ENCODE results near the gene RASIP1. TPM values are rescaled to one million over a fixed set of nuclear protein-coding genes. Genes with fewer than 3 reads are reported as not detected.
"Not testable (repeated sequence)": the region's sequence is repeated elsewhere in the genome, so short reads cannot be mapped to it uniquely, and the experiment has no call there.

RASIP1 gene
- total RNA-seq, 1 experiment from 2014 or later = 0.51 TPM

DNA sequence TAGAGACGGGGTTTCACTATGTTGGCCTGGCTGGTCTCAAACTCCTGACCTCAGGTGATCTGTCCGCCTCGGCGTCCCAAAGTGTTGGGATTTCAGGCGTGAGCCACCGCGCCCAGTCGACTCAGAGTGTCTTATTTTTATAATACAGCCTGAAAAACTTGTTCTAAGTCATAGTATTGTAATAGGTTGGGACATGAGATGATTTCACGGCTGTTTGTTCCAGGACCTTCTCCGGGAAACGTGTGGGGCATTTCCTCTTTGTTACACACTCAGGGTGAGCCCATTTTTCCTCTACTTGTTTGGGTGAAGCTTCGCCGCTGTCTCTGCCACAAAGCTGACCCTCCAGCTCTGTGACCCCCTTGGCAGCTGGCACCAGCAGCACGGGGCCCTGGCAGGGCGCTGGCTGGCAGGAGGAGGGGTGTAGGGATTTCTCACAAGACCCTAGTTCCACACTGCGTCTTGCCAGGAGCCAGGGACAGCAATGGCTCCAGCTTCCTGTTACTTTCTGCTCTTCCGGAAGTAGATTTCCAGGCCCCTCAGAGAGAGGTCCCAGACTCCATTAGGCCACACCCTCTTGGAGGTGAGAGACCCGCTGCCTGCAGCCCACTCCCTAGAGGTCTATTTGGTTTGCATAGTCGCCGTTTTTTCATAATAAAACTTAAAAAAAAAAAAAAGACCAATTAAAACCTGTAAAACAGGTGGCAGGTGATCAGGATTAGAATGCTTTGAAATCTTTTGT, 30.5 kb upstream of the RASIP1 start:
- BruUV-seq (replicated peaks) = no TSS peak
- no peaks in the 10 kb centered on the region for H4K20me1 ChIP-seq (ENCODE audit: low read length)
- H3K27me3 ChIP-seq (ENCODE audit: low read length) = no peaks in the 10 kb centered on the region
- no peak overlapping the region for H3K27ac ChIP-seq (ENCODE audit: low read length)
- H3K9me2 ChIP-seq (replicated peaks; ENCODE audit: low read length) = no peaks in the 10 kb centered on the region
- H3K4me2 ChIP-seq (ENCODE audit: low read length) = no peak overlapping the region
- CTCF ChIA-PET = no interaction called here
- intact Hi-C loops (cut with micrococcal nuclease) = no loop called here
- no peak overlapping the region for H3K4me3 ChIP-seq (ENCODE audit: low read length)
- H2AFZ ChIP-seq (ENCODE audit: low read length) = peak overlapping the region; percentile 63; the same call in 1 of the 2 replicates
- H3K79me2 ChIP-seq (ENCODE audit: low read length) = no peaks in the 10 kb centered on the region
- H3K9ac ChIP-seq (ENCODE audit: low read length) = no peak overlapping the region
- DNase-seq (peak; percentile 34), ATAC-seq (no peak)
- H3F3A ChIP-seq (ENCODE audit: low read length, unreplicated experiment) = no peaks in the 10 kb centered on the region
- POLR2A ChIA-PET (ENCODE audit: unreplicated experiment) = no interaction called here
- H3K36me3 ChIP-seq (ENCODE audit: low read depth, low read length) = no peaks in the 10 kb centered on the region
- H3K4me1 ChIP-seq (ENCODE audit: insufficient read depth, low read length) = no peaks in the 10 kb centered on the region
- H3K9me3 ChIP-seq (ENCODE audit: low read length) = no peaks in the 10 kb centered on the region
- TF ChIP-seq, protein P1, sequence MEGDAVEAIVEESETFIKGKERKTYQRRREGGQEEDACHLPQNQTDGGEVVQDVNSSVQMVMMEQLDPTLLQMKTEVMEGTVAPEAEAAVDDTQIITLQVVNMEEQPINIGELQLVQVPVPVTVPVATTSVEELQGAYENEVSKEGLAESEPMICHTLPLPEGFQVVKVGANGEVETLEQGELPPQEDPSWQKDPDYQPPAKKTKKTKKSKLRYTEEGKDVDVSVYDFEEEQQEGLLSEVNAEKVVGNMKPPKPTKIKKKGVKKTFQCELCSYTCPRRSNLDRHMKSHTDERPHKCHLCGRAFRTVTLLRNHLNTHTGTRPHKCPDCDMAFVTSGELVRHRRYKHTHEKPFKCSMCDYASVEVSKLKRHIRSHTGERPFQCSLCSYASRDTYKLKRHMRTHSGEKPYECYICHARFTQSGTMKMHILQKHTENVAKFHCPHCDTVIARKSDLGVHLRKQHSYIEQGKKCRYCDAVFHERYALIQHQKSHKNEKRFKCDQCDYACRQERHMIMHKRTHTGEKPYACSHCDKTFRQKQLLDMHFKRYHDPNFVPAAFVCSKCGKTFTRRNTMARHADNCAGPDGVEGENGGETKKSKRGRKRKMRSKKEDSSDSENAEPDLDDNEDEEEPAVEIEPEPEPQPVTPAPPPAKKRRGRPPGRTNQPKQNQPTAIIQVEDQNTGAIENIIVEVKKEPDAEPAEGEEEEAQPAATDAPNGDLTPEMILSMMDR (conservative IDR thresholded peaks at IDR 0.05; ENCODE audit: low read depth, low read length) = no peak
- TF ChIP-seq EZH2 (IDR thresholded peaks at IDR 0.05; ENCODE audit: low read length, unreplicated experiment) = no peak
- no peak for TF ChIP-seq EZH2phosphoT487 (IDR thresholded peaks at IDR 0.05; ENCODE audit: borderline replicate concordance, low read length)

DNA sequence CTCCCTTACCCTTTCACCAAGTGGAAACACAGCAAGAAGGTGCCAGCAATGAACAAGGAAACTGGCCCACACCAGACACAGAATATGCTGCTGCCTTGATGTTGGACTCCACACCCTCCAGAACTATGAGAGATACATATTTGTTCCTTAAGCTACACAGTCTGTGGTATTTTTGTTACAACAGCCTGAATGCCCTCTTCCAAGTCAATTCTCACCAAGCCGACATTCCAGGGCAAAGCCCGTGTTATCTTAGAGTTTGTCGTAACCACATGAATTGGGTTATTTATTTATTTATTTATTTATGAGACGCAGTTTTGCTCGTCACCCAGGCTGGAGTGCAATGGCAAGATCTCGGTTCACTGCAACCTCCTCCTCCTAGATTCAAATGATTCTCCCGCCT, 29.9 kb upstream of the RASIP1 start:
- no peak for ATAC-seq
- CTCF ChIA-PET = no interaction called here
- no peaks in the 10 kb centered on the region for H3F3A ChIP-seq (ENCODE audit: low read length, unreplicated experiment)
- no peak for DNase-seq
- no peaks in the 10 kb centered on the region for H3K9me2 ChIP-seq (replicated peaks; ENCODE audit: low read length)
- no peak overlapping the region for H3K9ac ChIP-seq (ENCODE audit: low read length)
- H3K79me2 ChIP-seq (ENCODE audit: low read length) = no peaks in the 10 kb centered on the region
- no peaks in the 10 kb centered on the region for H3K4me1 ChIP-seq (ENCODE audit: insufficient read depth, low read length)
- TF ChIP-seq, protein P1 (conservative IDR thresholded peaks at IDR 0.05; ENCODE audit: low read depth, low read length) = no peak
- TF ChIP-seq EZH2phosphoT487 (IDR thresholded peaks at IDR 0.05; ENCODE audit: borderline replicate concordance, low read length) (no peak), EZH2 (IDR thresholded peaks at IDR 0.05; ENCODE audit: low read length, unreplicated experiment) (no peak)
- no peak overlapping the region for H3K27ac ChIP-seq (ENCODE audit: low read length)
- BruUV-seq (replicated peaks) = no TSS peak
- H4K20me1 ChIP-seq (ENCODE audit: low read length) = no peaks in the 10 kb centered on the region
- no peaks in the 10 kb centered on the region for H3K9me3 ChIP-seq (ENCODE audit: low read length)
- H3K27me3 ChIP-seq (ENCODE audit: low read length) = no peaks in the 10 kb centered on the region
- H2AFZ ChIP-seq (ENCODE audit: low read length) = no peak overlapping the region
- POLR2A ChIA-PET (ENCODE audit: unreplicated experiment) = no interaction called here
- H3K4me2 ChIP-seq (ENCODE audit: low read length) = no peak overlapping the region
- intact Hi-C loops (cut with micrococcal nuclease) = no loop called here
- no peak overlapping the region for H3K4me3 ChIP-seq (ENCODE audit: low read length)
- no peaks in the 10 kb centered on the region for H3K36me3 ChIP-seq (ENCODE audit: low read depth, low read length)

DNA sequence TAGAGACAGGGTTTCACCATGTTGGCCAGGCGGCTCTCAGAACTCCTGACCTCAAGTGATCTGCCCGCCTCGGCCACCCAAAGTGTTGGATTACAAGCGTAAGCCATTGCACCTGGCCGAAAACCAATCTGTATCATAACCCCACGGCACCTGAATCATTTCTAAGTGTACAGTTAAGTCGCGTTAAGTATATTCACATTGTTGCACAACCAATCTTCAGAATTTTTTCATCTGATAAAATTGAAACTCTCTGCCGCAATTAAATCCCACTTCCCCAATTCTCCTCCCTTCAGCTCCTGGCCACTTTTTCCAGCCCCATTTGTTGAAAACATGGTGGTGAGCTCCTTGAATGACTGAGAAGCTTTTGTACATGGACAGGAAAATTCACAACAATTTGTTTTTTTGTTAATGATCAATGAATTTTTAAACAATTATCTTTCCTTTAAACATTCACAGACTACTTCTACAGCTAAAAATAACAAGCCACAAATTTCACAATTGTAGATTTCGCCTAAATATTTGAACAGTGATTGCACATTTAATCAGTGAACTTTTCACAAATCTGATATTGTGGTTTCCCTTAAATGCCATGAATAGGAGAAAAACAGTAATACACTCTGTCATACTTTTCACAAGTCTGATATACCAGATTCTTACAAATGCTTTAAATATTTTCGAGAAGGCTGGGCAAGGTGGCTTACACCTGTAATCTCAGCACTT, 28.7 kb upstream of the RASIP1 start:
- H3K4me3 ChIP-seq (ENCODE audit: low read length) = no peak overlapping the region
- no peaks in the 10 kb centered on the region for H3F3A ChIP-seq (ENCODE audit: low read length, unreplicated experiment)
- ChIA-PET CTCF (no interaction called here), POLR2A (ENCODE audit: unreplicated experiment) (no interaction called here)
- no peak overlapping the region for H2AFZ ChIP-seq (ENCODE audit: low read length)
- no peak for DNase-seq
- no peaks in the 10 kb centered on the region for H3K36me3 ChIP-seq (ENCODE audit: low read depth, low read length)
- no peaks in the 10 kb centered on the region for H3K4me1 ChIP-seq (ENCODE audit: insufficient read depth, low read length)
- H3K9ac ChIP-seq (ENCODE audit: low read length) = no peak overlapping the region
- H3K4me2 ChIP-seq (ENCODE audit: low read length) = no peak overlapping the region
- intact Hi-C loops (cut with micrococcal nuclease) = no loop called here
- TF ChIP-seq, protein P1 (conservative IDR thresholded peaks at IDR 0.05; ENCODE audit: low read depth, low read length) = no peak
- no peak for TF ChIP-seq EZH2phosphoT487 (IDR thresholded peaks at IDR 0.05; ENCODE audit: borderline replicate concordance, low read length)
- H3K27me3 ChIP-seq (ENCODE audit: low read length) = no peaks in the 10 kb centered on the region
- no peaks in the 10 kb centered on the region for H3K9me3 ChIP-seq (ENCODE audit: low read length)
- H3K9me2 ChIP-seq (replicated peaks; ENCODE audit: low read length) = no peaks in the 10 kb centered on the region
- H3K79me2 ChIP-seq (ENCODE audit: low read length) = no peaks in the 10 kb centered on the region
- no peak for ATAC-seq
- no TSS peak for BruUV-seq (replicated peaks)
- H3K27ac ChIP-seq (ENCODE audit: low read length) = no peak overlapping the region
- H4K20me1 ChIP-seq (ENCODE audit: low read length) = no peaks in the 10 kb centered on the region

DNA sequence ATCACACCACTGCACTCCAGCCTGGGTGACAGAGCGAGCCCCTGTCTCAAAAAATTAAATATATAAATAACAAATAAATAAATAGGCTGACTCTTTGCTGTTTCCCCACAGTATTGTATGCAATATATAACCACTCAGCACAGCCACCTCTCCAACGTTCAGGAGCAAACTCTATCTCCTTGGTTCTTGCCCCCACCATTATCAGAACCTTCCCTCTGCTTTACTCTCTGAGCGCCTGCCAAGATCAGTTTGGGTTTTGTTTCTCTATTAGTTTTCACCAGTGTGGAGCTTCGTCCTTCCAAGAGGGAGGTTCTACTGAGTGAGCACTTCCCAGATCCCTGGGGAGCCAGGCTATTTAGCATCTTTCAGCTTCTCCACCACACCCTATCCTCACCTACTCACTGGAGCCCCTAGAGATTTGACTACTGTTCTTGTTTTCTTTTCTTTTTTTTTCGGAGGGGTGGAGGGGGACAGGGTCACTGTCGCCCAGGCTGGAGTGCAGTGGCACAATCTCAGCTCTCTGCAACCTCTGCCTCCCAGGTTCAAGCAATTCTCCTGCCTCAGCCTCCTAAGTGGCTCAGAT, 27.9 kb upstream of the RASIP1 start:
- DNase-seq; POLR2A ChIA-PET (ENCODE audit: unreplicated experiment); H3K4me3 ChIP-seq (ENCODE audit: low read length); H2AFZ ChIP-seq (ENCODE audit: low read length); H3K9me2 ChIP-seq (replicated peaks; ENCODE audit: low read length); H3K4me1 ChIP-seq (ENCODE audit: insufficient read depth, low read length); H3K79me2 ChIP-seq (ENCODE audit: low read length); H3K4me2 ChIP-seq (ENCODE audit: low read length); BruUV-seq (replicated peaks); ATAC-seq; CTCF ChIA-PET; H4K20me1 ChIP-seq (ENCODE audit: low read length); intact Hi-C loops (cut with micrococcal nuclease); H3K27ac ChIP-seq (ENCODE audit: low read length); H3F3A ChIP-seq (ENCODE audit: low read length, unreplicated experiment); H3K9me3 ChIP-seq (ENCODE audit: low read length); H3K36me3 ChIP-seq (ENCODE audit: low read depth, low read length); H3K9ac ChIP-seq (ENCODE audit: low read length); H3K27me3 ChIP-seq (ENCODE audit: low read length): not testable (repeated sequence)

All from PC-3 (cell line).